Left lobe of liver (tissue), 2 donors: ENCODE measurements around the gene AMACR. TPM values are rescaled to one million over a fixed set of nuclear protein-coding genes. Genes with fewer than 3 reads are reported as not detected.
"Not testable (repeated sequence)": the region's sequence is repeated elsewhere in the genome, so short reads cannot be mapped to it uniquely, and the experiment has no call there.

Experiments used
- ATAC-seq: fragments of 200-7000 bp; cut with Tn5 transposase; one replicate; pipeline ENCODE4 v1.9.1; 2020; ENCODE audit warnings: mild to moderate bottlenecking, moderate library complexity
- DNase-seq: peaks from one replicate; pipeline ENCODE4 v3.0.0-alpha.2; 2020; ENCODE audit warnings: low spot score
- total RNA-seq: library from RNA; stranded (reverse); gene quantifications from one replicate; pipeline ENCODE4 v1.2.1, GENCODE V29; 2021
- donor health status: DM: no; HTN: no; CAD: no; lungs with moderate emphysema.
- donor health status: DM: no; HTN: yes; CAD: no.

Gene AMACR
- total RNA-seq, 1 donor from 2014 or later, result 58.0 TPM

DNA sequence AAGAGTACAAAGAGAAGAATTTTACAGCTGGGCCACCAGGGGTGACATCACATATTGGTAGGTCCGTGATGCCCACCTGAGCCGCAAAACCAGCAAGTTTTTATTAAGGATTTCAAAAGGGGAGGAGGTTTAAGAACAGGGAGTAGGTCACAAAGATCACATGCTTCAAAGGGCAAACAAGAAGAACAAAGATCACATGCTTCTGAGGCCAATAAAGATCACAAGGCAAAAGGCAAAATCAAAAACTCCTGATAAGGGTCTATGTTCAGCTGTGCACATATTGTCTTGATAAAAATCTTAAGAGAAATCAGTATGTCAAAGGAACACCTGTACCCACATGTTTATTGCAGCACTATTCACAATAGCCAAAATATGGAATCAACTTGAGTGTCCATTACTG lies 2.3 kb upstream of the AMACR start:
- ATAC-seq, DNase-seq: not testable (repeated sequence)

DNA sequence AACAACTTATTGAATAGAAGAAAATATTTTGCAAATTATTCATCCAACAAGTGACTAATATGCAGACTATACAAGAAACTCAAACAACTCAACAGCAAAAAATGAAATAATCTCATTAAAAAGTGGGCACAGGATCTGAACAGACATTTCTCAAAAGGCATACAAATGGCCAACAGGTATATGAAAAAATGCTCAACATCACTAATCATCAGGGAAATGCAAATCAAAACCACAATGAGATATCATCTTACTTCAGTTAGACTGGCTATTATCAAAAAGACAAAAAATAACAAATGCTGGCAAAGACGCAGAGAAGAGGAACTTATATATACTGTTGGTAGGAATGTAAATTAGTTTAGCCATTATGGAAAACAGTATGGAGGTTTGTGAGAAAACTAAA lies 1.8 kb upstream of the AMACR start:
- DNase-seq, result no peak
- ATAC-seq, result no peak

DNA sequence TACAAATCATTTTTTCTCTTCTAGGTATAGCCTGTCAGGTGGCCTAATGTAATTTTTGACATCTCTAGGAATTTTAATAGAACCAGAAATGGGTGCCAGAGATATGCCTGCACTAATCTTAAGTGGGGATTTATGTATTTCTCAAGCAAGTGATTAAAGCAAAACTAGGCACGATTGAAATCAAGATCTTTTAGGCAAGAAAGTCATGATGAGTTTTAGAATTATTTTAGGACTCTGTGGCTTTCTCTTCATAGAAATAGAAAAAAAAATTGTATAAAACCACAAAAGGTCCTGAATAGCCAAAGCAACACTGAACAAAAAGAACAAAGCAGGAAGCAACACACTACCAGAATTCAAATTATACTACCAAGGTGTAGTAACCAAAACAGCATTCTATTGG lies 952 bp upstream of the AMACR start:
- ATAC-seq, result no peak
- no peak for DNase-seq

DNA sequence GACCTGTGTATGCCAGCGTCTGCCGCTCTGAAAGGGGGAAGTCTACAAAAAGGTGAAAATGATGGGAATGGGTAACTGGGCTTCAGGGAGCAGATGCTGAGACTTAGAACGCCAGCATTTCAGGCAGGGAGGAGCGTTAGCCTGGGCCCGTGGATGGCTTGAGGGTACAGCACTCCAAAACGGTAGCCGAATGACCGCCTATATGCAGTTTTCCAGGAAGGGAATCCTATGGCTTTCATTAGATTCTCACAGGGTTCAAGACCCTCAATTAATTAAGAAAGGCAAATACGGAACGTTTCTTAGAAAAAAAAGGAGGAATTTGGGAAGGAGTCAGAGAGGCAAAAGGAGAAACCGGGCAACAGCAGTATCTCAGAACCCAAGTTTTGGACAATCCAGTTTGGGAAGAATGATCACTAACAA lies 639 bp downstream of the AMACR start:
- DNase-seq (no peak), ATAC-seq (peak; percentile 9)

DNA sequence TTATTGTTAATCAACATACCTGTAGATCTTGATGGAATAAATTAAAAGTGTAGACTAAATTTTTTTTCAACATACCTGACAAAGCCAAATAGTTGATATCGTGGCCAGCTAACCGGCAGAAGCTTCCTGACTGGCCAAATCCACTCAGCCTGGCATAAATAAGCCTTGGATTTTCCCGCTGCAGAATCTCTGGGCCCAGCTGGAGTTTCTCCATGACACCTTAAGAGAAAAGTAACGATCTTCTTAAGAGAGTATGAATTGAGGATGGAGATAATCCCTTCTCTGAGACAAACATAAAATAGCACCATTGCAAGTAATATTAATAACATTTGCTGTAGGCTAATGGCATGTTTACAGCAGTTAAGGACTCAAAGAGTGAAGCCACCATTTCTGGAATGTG lies 2.2 kb downstream of the AMACR start:
- DNase-seq, result no peak
- ATAC-seq, result no peak

DNA sequence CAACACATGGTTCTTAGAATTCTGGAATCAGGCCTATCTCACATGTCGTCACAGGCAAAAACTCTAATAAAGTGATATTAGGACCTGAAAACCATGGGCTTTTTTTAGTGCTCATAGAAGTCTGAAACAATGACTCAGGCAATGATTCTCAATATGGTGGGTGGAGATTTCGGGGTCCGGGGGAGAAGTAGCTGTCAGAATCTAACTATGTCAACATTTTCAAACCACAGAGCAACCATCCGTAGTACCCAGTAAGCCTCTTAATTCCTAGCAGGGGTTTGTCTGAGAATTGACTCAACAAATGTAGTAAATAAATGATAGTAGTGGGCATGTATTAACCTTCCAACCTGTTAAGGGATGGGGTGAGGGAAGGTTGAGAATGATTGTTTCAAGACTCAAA lies 2.6 kb downstream of the AMACR start:
- ATAC-seq, result no peak
- no peak for DNase-seq

DNA sequence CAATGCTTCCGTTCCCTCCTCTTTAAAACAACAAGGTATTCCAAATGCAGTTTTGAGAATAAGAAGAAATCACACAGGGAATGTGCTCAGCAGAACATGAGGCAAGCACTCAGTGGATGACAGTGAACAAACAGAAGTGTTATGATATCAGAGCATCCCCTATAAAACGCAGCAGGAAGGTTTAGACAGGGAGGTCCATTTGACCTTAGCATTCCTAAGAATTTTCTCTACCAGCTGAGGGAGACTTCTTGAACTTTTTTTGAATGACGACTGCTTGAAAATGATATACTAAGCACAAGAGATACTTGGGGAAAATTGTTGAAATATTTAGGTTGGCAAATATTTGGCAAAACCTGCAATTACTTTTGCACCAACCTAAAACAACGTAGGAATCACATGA lies 3.9 kb downstream of the AMACR start:
- DNase-seq (no peak), ATAC-seq (no peak)

DNA sequence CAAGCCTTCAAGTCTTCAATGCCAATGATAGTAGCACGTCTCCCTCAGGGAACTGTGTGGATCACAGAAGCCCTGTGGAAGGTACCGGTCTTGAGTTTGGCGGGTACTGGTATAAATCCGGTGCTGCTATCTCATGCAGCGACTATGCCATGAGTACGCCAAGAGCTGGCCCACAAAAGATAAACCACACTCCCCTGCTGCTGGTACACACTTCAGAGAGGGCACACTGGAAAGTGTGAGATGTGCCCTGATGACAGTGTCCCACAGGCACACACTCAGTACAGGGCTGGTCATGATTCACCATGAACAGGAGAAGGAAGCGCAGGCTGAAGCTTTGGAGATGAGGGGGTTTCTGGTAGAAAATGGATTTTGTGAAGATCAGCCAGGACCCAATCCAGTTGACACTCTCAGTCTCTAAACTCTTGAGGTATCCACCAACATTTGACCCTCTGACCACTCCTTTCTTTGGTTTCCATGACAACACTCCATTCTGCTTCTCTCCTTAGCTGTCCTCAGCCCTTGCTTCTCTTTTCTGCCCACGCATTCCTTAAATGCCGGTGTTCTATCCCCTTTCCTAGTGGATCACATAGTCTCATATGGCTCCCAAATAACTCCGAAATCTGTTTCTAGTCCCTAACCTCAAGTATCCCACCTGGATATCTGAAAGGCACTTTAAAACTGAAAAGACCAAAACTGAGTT lies 5.1 kb downstream of the AMACR start:
- ATAC-seq, result no peak
- no peak for DNase-seq

DNA sequence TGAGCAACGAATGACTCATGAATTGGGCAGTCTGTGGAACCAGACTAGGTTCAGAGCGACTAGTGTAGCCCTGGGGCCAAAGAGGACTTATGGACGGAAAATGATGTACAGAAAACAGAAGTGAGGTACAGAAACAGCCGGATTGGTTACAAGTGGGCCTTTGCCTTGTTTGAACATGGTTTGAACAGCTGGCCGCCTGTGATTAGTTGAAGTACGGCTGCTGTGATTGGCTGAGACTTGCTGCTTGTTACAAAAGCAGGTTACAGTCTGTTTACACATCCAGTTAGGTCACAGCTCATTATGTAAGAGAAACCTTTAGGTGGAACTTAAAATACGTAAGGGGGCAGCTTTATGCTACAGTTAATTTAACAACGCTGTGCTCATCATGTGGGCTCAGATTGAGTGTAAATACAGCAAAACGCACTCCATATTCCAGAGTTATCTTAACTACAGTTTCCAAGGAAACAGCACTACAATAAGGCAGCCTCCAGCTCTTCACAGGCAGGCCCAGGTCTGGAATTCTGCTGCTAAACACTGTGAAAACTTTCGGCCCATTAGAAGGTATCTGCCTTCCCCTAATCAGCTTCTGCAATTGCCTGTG lies 6.5 kb downstream of the AMACR start:
- ATAC-seq (peak; percentile 63), DNase-seq (peak; percentile 80)

DNA sequence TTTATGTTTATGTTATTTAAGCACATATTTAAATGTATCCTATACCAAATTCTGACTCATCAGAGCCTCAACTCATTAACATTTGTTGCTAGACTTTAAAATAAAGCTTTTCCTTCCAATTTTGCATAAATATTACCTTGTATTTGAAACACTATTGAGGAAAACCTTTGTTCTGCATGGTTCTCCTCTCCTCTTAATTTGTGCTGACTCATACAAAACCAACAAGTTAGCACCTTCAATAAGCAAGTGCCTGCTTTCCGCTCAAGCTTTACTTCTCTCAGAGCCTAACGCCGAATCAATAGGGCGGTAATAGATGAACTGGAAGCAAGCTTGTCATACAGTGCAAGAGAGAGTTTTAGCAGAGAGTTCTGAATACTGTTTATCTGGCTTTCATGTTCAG lies 7.9 kb downstream of the AMACR start:
- DNase-seq (no peak), ATAC-seq (peak; percentile 4)

DNA sequence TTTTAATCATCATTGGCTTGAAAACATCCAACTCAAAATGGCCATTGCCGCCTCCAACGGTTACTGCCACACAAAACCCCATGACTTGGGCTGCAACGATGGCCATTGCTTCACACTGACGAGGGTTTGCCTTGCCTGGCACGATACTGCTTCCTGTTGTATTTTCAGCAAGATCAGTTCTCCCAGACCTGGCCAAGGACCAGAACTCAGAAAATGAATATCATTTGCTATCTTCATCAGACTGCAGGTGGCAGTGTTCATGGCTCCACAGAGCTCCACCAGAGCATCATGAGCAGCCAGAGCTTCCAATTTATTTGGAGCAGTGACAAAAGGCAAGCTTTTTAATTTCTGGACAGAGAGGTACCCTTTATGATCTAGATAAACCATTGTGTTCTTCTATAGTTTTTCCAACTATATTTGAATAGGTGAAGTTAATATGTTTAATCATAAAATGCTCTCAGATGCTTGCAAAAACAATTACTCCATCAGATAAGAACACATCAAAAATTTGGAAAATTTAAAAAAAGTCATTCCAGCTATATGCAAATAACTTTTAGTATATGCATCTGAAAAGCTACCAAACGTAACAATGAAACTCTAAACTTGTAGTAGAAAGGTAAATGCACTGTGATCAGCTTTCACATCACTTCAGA lies 10.4 kb downstream of the AMACR start:
- peak; percentile 90 for ATAC-seq
- peak; percentile 84 for DNase-seq

DNA sequence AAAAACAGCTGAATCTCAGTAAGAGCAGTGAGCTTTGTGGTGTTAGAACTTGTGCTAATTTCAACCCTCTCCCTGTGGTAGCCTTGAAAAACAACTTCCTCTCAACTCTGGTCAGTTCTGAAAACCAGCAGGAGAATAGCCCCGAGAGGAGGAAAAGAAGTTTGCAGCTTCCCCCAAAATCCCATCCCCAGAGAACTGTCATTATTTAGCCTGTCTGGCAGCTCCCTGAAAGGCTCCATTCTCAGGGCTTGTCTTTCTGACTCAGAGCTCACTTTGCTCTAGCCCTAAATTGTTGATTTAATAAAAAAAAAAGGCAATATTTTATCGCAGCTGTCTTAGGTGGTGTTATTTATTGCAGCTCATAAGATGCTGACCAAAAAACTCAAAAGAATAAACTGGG lies 12.0 kb downstream of the AMACR start:
- ATAC-seq (no peak), DNase-seq (no peak)

DNA sequence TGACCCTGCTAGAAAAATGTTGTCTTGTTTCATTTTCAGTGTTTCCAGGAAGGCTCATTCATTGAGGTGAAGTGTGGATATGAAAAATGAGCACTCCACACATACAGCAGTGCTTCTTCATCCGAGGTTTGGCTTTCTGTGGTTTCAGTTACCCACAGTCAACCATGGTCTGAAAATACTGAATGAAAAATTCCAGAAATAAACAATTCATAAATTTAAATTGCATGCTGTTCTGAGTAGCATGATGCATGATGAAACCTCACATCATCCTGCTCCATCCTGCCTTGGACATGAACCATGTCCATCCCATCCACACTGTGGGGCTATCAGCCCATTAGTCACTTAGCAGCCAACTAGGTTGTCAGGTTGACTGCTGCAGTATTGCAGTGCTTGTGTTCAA lies 13.0 kb downstream of the AMACR start:
- DNase-seq (no peak), ATAC-seq (peak; percentile 32)

DNA sequence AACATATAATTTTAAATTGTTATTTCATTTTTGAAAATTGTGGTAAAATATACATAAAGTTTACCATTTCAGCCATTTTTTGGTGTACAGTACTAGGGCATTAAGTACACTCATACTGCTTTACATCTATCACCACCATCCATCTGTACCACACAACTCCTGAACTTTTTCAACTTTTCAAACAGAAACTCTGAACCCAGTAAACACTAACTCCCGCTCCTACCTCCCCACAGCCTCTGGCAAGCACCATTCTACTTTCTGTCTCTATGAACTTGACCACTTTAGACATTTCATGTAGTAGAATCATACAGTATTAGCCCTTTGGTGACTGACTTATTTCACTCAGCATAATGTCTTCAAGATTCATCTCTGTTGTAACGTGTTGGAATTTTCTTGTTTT lies 15.0 kb downstream of the AMACR start:
- no peak for DNase-seq
- no peak for ATAC-seq

DNA sequence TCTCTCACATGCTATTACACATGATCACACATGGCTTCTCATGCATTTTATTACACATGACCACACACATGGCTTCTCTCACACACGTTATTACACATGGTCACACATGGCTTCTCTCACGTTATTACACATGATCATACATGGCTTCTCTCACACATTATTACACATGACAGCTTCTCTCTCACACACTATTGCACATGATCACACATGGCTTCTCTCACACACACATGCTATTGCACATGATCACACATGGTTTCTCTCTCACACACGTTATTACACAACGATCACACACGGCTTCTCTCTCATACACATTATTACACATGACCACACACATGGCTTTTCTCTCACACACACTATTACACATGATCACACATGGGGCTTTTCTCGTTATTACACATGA lies 22.4 kb downstream of the AMACR start:
- ATAC-seq, result no peak

DNA sequence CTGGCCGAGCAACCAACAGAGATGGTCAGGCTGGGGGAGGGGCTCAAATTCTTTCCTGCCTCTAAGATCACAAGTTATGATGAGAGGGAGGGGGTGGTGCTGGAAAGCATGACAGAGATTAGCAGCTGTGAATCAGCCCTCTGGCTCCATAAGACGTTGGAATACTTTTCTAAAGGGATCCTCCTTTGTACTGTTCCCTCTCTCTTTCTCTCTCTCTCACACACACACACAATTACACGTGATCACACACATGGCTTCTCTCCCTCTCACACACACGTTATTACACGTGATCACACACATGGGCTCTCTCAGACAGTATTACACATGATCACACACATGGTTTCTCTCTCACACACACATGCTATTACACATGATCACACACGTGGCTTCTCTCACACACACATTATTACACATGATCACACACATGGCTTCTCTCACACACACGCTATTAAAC lies 23.2 kb downstream of the AMACR start, which contains the start of gene SLC45A2:
SLC45A2 (minus strand) TSS at position 23 of the 454 bp plus-strand sequence. CDS start 110 bp downstream, outside the sequence.
- ATAC-seq (peak; percentile 47), DNase-seq (no peak)

More for the DNA sequence above, 22.4 kb downstream of the AMACR start:
- no peak for DNase-seq

DNA sequence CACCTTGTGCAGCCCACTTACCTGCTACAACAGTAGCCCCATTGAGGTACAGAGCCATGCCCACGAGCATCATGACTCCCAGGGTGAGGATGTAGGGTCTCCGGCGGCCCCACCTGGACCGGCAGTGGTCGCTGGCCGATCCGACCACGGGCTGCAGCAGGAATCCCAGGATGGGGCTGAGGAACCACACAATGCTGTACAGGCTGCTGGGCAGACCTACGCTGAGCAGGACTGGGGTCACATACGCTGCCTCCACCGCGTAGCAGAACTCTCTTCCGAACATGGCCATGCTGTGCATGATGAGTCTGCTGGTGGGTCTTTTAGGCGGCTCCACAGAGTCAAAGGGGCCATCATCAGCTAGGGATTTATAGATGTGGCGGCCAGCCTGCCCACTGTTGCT lies 23.7 kb downstream of the AMACR start:
- ATAC-seq (peak; percentile 41), DNase-seq (no peak)

DNA sequence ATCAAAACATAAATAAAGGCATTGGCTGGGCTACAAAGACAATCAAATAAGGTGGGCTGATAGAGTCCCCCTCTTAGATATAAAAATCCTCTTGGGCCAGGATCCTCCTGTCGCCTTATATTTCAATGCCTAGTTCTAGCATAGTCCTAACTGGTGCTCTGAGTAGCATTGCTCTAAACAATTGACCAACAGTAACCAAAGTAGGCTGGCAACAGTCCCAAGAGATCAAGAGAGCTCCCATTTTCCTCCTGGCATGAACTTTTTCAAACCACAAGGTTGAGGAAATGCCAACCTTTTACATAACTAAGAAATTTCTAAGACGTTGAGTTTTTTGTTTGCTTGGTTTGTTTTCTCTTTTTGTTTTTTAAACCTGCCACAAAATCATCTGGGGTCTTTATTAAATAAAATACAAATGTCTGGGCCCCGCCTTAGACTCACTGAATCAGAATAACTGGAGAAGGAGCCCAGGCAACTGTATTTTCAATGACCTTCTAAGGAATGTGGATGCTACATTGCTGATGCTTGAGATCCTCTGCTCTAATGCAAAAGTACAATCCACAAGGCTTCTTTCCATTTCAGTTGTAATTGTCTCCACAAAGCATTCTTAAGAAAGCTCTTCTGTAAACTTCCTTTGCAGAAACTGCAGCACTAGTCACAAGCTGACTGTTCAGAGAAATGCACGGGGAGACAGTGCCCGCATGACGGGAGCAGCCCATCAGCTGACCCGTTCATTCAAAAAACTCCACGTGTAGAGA lies 26.3 kb downstream of the AMACR start:
- no peak for ATAC-seq

DNA sequence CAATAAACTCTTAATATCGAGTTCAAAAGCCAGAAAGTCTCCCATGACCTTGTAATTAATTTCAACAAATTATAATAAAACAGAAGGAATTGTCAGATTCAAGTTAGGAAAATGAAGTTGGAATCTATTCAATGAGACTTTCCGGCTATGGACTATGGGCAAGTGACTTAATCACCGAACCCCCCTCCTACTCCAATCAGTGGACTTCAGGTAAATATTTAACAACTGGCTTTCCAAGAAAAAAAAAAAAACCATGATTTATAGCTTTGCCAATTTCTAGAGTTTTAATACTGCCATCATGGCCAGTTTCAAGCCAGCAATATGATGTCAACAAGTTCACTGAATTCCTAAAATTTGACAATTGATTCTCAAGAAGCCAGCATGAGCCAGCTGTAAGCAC lies 27.8 kb downstream of the AMACR start:
- ATAC-seq (no peak), DNase-seq (no peak)

More for the DNA sequence above, 26.3 kb downstream of the AMACR start:
- DNase-seq, result no peak

DNA sequence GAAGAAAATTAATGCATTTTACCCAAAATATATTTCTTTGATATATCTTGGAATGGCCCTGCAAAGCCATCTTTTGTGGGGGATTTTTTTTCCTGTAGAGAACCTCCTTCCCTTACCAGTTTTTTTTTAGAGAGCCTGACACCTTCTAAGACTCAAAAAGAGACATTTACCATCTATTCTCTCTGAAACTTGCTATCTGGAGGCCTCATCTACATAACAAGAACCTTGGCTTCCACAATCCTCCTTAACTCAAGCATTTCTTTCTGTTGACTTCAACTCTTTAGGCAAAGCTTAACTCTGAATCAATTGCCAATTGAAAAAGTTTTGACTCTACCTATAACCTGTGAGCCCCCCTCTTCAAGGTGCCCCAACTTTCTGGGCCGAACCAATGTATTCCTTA lies 29.5 kb downstream of the AMACR start:
- ATAC-seq, result no peak
- DNase-seq, result no peak

DNA sequence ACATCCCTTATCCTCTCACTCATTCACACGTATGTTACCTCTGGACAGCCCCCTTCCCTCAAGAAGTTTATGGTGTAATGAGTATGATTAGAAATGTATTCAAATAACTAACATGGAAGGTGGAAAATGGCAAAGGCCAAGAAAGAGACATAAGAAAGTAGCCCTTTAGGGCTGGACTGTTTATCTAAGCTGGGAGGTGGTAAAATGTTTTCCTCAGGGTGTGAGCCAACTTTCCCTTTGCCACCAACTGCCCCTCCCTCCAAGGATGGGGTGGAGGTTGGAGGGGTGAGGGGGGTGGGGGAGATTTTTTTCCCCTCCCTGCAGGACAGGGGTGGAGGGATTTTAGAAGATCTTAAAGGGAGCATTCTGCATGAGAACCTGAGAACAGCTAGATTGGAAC lies 31.5 kb downstream of the AMACR start:
- no peak for ATAC-seq
- no peak for DNase-seq
